Adrenal gland (tissue), 5 donors: ENCODE measurements around the gene HM13.

Source experiments
- CTCF ChIP-seq, 6 experiments: fragments of 450-650 bp in 4 of 6; fragments of 200-600 bp in 2 of 6; sonication (generic) in 1 of 6; IDR thresholded peaks; 1 replicate in 5 of 6; 2 replicates in 1 of 6; pipeline versions ENCODE4 v1.5.1 to v1.8.0; 2016 to 2021; ENCODE audit warnings: antibody characterized with exemption in 6 of 6, mild to moderate bottlenecking in 2 of 6, moderate library complexity in 1 of 6
- POLR2A ChIP-seq, 2 donors: fragments of 450-650 bp; IDR thresholded peaks; one replicate each; pipeline ENCODE4 v1.6.1; 2017; ENCODE audit warnings: antibody characterized with exemption in 2 of 2, mild to moderate bottlenecking in 2 of 2, moderate library complexity in 1 of 2
- donor health status: DM: no; HTN: no; CAD: no.

GRCh38 chr20:31587545-31588389 is 73.5 kb downstream of the HM13 start:
- TF ChIP-seq CTCF (IDR thresholded peaks at IDR 0.05), result no peak
- no peak for TF ChIP-seq POLR2A (IDR thresholded peaks at IDR 0.05)
